Lung (tissue), 12 donors: ENCODE data around the gene CEACAM16. TPM values are rescaled to one million over a fixed set of nuclear protein-coding genes. Genes with fewer than 3 reads are reported as not detected.

ENCODE experiments used
- ATAC-seq: fragments of 200-7000 bp; cut with Tn5 transposase; one replicate; pipeline ENCODE4 v1.9.1; 2020; ENCODE audit warnings: moderate number of reproducible peaks; ENCODE audit not compliant: insufficient read depth, low FRiP score
- DNase-seq, 3 donors: peaks; one replicate each; pipeline ENCODE4 v3.0.0-alpha.2; 2013 to 2017
- H3K27ac ChIP-seq, 2 donors: one replicate each; pipeline ENCODE4 v1.5.1; 2013; ENCODE audit warnings: mild to moderate bottlenecking in 2 of 2, moderate library complexity in 2 of 2, control low read depth in 1 of 2, inconsistent platforms in 1 of 2, low read depth in 1 of 2, low read length in 1 of 2
- H3K27me3 ChIP-seq, 3 donors: one replicate each; pipeline ENCODE4 v1.5.1; 2013; ENCODE audit warnings: low read length in 2 of 3; ENCODE audit not compliant: control insufficient read depth in 3 of 3, insufficient read depth in 3 of 3
- H3K36me3 ChIP-seq, 4 donors: one replicate each; pipeline ENCODE4 v1.5.1; 2013; ENCODE audit warnings: low read length in 4 of 4, mild to moderate bottlenecking in 1 of 4, moderate library complexity in 1 of 4; ENCODE audit not compliant: control insufficient read depth in 4 of 4, insufficient read depth in 4 of 4
- H3K4me1 ChIP-seq, 5 donors: one replicate each; pipeline ENCODE4 v1.5.1; 2013; ENCODE audit warnings: low read length in 5 of 5, mild to moderate bottlenecking in 2 of 5, moderate library complexity in 1 of 5; ENCODE audit not compliant: control insufficient read depth in 5 of 5, insufficient read depth in 5 of 5
- H3K4me3 ChIP-seq: one replicate; pipeline ENCODE4 v1.5.1; 2013; ENCODE audit warnings: mild to moderate bottlenecking, control low read depth, moderate library complexity
- H3K9ac ChIP-seq, 2 donors: one replicate each; pipeline ENCODE4 v1.5.1; 2013; ENCODE audit warnings: low read length in 2 of 2, control low read depth in 1 of 2; ENCODE audit not compliant: insufficient read depth in 1 of 2
- H3K9me3 ChIP-seq, 4 donors: one replicate each; pipeline ENCODE4 v1.5.1; 2013; ENCODE audit warnings: low read length in 3 of 4, mild to moderate bottlenecking in 1 of 4, moderate library complexity in 1 of 4; ENCODE audit not compliant: control insufficient read depth in 4 of 4, insufficient read depth in 3 of 4
- CTCF ChIP-seq: IDR thresholded peaks from 2 replicates; pipeline ENCODE4 v1.5.1; 2012; ENCODE audit warnings: mild to moderate bottlenecking; ENCODE audit errors: control extremely low read depth, extremely low read depth
- WGBS, 2 donors: extraction: QIAGEN DNeasy Blood & Tissue Kit; methylation state at CpG; one replicate each; pipeline ENCODE4 v1.1.7; 2013; 5-methylcytosine and 5-hydroxymethylcytosine counted together
- polyA plus RNA-seq, 2 donors: library from polyadenylated mRNA; stranded (reverse); fragments of 200-250 nt; gene quantifications; one replicate each; pipeline ENCODE4 v1.2.1, GENCODE V29; 2013
- total RNA-seq, 2 donors: library from RNA; depleted of rRNA in 1 of 2; stranded (reverse); fragments of >200 nt in 1 of 2; gene quantifications; one replicate each; pipeline ENCODE4 v1.2.1, GENCODE V29; 2014 to 2021
- donor health status: control.
- donor health status: control.
- donor health status: Bipolar disorder and iron deficiency.
- donor health status: healthy.
- donor health status: DM: yes; HTN: yes; CAD: no.

Gene CEACAM16
- total and polyA plus RNA-seq, 4 donors, result 0.26 TPM; not detected in 3

DNA sequence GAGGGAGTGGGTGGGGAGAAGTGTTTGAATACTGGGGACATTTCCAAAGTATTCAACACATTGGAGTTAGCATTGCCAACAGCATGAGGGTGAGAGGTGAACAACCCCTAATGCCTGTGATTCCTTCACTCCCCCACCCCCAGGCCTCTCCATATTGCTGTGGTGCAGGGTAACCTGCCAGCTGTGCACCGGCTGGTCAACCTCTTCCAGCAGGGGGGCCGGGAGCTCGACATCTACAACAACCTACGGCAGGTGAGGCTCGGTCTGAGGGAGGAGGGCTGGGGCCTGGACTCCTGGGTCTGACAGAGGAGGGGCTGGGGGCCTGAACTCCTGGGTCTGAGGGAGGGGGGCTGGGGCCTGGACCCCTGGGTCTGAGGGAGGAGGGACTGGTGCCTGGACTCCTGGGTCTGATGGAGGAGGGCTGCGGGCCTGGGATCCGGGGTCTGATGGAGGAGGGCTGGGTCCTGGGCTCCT, 57.2 kb downstream of the CEACAM16 start:
- no peak for TF ChIP-seq CTCF
- no peak for DNase-seq
- WGBS, 2 donors, result 84 to 89% methylated on average over 7 of the region's 7 CpGs
- Histone ChIP-seq H3K36me3 (peaks cover 0 to 39% (median 5%) of the 10 kb centered on the region in 4 donors), H3K27ac (peak overlapping the region in 1 of 2 donors; percentile 70), H3K9ac (no peak overlapping the region), H3K9me3 (no peaks in the 10 kb centered on the region), H3K27me3 (no peaks in the 10 kb centered on the region), H3K4me3 (no peak overlapping the region), H3K4me1 (peaks cover 14 to 40% (median 28%) of the 10 kb centered on the region in 5 donors)
- no peak for ATAC-seq

DNA sequence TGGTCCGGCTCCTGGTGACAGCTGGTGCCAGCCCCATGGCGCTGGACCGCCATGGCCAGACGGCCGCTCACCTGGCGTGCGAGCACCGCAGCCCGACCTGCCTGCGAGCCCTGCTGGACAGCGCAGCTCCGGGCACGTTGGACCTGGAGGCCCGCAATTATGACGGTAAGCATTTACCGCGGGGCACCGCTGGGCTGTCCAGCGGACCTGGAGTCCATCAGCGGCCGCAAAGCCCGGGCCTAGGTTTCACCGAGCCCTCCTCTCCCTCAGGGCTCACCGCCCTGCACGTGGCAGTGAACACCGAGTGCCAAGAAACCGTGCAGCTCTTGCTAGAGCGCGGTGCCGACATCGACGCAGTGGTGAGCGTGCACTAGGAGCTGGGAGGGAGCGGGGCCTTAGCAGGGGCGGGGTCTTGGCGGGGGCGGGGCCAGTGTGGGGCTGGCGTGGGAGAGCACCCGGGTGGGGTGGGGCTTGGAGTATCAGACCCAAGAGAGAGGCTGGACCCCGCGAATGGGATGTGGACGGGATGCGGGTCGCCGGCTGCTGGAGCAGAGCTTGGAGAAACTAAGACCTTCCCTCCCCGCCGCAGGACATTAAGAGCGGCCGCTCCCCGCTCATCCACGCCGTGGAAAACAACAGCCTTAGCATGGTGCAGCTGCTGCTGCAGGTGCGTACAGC, 58.2 kb downstream of the CEACAM16 start:
- H3K9me3 ChIP-seq, result no peaks in the 10 kb centered on the region
- 67 to 83% methylated on average over 53 of the region's 53 CpGs for WGBS, 2 donors
- peaks cover 14 to 40% (median 28%) of the 10 kb centered on the region in 5 donors for H3K4me1 ChIP-seq
- H3K27ac ChIP-seq, result peak overlapping the region; percentile 80 to 81
- H3K9ac ChIP-seq, result no peak overlapping the region
- peaks cover 0 to 37% (median 4%) of the 10 kb centered on the region in 4 donors for H3K36me3 ChIP-seq
- DNase-seq (peak; percentile 56 to 71 (median 68)), ATAC-seq (no peak)
- no peak for TF ChIP-seq CTCF
- H3K4me3 ChIP-seq, result peak overlapping the region; percentile 18
- no peaks in the 10 kb centered on the region for H3K27me3 ChIP-seq

DNA sequence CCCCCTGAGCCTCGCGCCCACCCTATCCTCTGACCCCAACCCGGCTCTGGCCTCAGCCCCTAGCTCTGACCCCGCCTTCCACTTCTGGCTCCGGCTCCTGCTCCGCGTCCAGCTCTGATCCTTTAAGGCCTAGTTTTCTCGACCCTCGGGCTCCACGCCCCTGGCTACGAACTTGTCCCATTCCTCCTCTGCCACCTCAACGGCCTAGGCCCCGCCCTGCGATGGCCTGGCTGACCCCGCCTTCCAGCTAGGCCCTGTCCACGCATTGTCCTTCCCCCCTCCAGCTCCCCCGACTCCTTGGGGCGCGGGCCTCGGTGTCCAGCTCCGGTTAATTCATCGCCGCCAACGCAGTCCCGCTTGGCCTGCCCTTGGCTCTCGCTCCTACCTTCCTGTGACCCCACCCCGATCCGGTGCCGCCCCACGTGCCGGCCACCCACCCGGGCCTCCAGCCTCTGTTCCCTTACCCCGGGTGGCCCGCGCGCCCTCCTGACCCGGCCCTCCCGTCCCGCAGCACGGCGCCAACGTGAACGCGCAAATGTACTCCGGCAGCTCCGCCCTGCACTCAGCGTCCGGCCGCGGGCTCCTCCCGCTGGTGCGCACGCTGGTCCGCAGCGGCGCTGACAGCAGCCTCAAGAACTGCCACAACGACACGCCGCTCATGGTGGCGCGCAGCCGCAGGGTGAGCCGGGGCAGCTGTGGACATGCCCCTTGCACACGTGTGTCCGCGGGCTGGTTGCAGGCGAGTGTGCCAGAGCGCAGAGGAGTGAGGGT, 59.0 kb downstream of the CEACAM16 start:
- no peak for ATAC-seq
- peak; percentile 77 to 91 (median 83) for DNase-seq
- H3K27me3 ChIP-seq, result no peaks in the 10 kb centered on the region
- peak overlapping the region in 1 of 2 donors; percentile 32 for H3K9ac ChIP-seq
- WGBS, 2 donors, result 43 to 72% methylated on average over 68 of the region's 68 CpGs
- H3K27ac ChIP-seq, result peak overlapping the region; percentile 80 to 81
- peaks cover 13 to 37% (median 23%) of the 10 kb centered on the region in 5 donors for H3K4me1 ChIP-seq
- H3K36me3 ChIP-seq, result peaks cover 0 to 32% (median 4%) of the 10 kb centered on the region in 4 donors
- peak overlapping the region; percentile 18 for H3K4me3 ChIP-seq
- H3K9me3 ChIP-seq, result no peaks in the 10 kb centered on the region
- TF ChIP-seq CTCF, result no peak
